ENCODE results near the gene DKKL1. TPM values are rescaled to one million over a fixed set of nuclear protein-coding genes. Genes with fewer than 3 reads are reported as not detected.
A peak's percentile ranks its signal among the peaks of the same experiment; 100 is the strongest.

Gene DKKL1
- total RNA-seq, 2 donors from 2014 or later, result not detected

- peak in 1 of 2 donors; percentile 64 for DNase-seq (ENCODE audit: low spot score in 2 of 2)
- peaks cover 0 to 8% of the 10 kb centered on the region in 2 donors for H3K36me3 Mint-ChIP-seq
- H3K27ac Mint-ChIP-seq, result no peak overlapping the region
- peak in 1 of 2 donors; percentile 63 for ATAC-seq
- H3K9me3 Mint-ChIP-seq, result no peaks in the 10 kb centered on the region
Measured at GRCh38 chr19:49421039-49421877, 57.6 kb downstream of the DKKL1 start.

- Mint-ChIP-seq H3K9me3 (no peaks in the 10 kb centered on the region), H3K27ac (no peak overlapping the region), H3K36me3 (peaks cover 0 to 13% of the 10 kb centered on the region in 2 donors)
- ATAC-seq (no peak), DNase-seq (ENCODE audit: low spot score in 2 of 2) (no peak)
Measured at GRCh38 chr19:49421878-49422202, 58.2 kb downstream of the DKKL1 start.

GRCh38 chr19:49422407-49423070, 58.9 kb downstream of the DKKL1 start:
- DNase-seq (ENCODE audit: low spot score in 2 of 2) (peak in 1 of 2 donors; percentile 78), ATAC-seq (peak; percentile 72)
- Mint-ChIP-seq H3K9me3 (no peaks in the 10 kb centered on the region), H3K36me3 (peaks cover 0 to 18% of the 10 kb centered on the region in 2 donors), H3K27ac (no peak overlapping the region)

- Mint-ChIP-seq H3K36me3 (peaks cover 0 to 18% of the 10 kb centered on the region in 2 donors), H3K27ac (peak within 1 kb of the TSS in 1 of 2 donors; percentile 9), H3K9me3 (no peaks in the 10 kb centered on the region)
- no peak for DNase-seq (ENCODE audit: low spot score in 2 of 2)
- no peak for ATAC-seq
Measured at GRCh38 chr19:49423071-49423984, 59.7 kb downstream of the DKKL1 start, which contains the start of gene PTH2. TSS of gene PTH2 (minus strand) at chr19:49423441. CDS start at chr19:49423339, 102 bp downstream.

GRCh38 chr19:49423985-49424303, 60.3 kb downstream of the DKKL1 start:
- Mint-ChIP-seq H3K36me3 (peaks cover 0 to 18% of the 10 kb centered on the region in 2 donors), H3K27ac (peak overlapping the region in 1 of 2 donors; percentile 9), H3K9me3 (no peaks in the 10 kb centered on the region)
- no peak for DNase-seq (ENCODE audit: low spot score in 2 of 2)
- peak; percentile 30 to 70 for ATAC-seq

Other genes with a start within 250 kb of the DKKL1 start
- 10 to 100 TPM in 1 of 2 donors, 1 to 10 TPM in 1; 1.9 to 12.4 TPM for gene LIN7B, start 249.5 kb upstream of the DKKL1 start, total RNA-seq
- 1 to 10 TPM; 1.1 TPM for gene C19orf73, start 244.7 kb upstream of the DKKL1 start, total RNA-seq
- 10 to 100 TPM; 10.3 to 11.3 TPM for gene PPFIA3, start 244.3 kb upstream of the DKKL1 start, total RNA-seq
- not detected for gene HRC, start 208.5 kb upstream of the DKKL1 start, total RNA-seq
- under 1 TPM; 0.23 to 0.58 TPM for gene TRPM4, start 206.1 kb upstream of the DKKL1 start, total RNA-seq
- gene SLC6A16, start 38.7 kb upstream of the DKKL1 start, total RNA-seq, result 1 to 10 TPM; 1.0 to 2.3 TPM
- 100 to 1,000 TPM; 166 to 194 TPM for gene CD37, start 28.5 kb upstream of the DKKL1 start, total RNA-seq
- under 1 TPM in 1 of 2 donors, not detected in 1; 0.32 TPM for gene TEAD2, start 1.5 kb upstream of the DKKL1 start, total RNA-seq
- gene KASH5, start 24.4 kb downstream of the DKKL1 start, total RNA-seq, result 1 to 10 TPM in 1 of 2 donors, under 1 TPM in 1; 0.95 to 1.7 TPM
- not detected for gene PTH2, start 59.6 kb downstream of the DKKL1 start, total RNA-seq
- gene GFY, start 61.5 kb downstream of the DKKL1 start, total RNA-seq, result not detected
- gene SLC17A7, start 77.7 kb downstream of the DKKL1 start, total RNA-seq, result under 1 TPM; 0.20 to 0.33 TPM
- gene PIH1D1, start 87.9 kb downstream of the DKKL1 start, total RNA-seq, result 100 to 1,000 TPM in 1 of 2 donors, 10 to 100 TPM in 1; 92.9 to 184 TPM
- 10 to 100 TPM; 22.6 to 34.0 TPM for gene ALDH16A1, start 89.3 kb downstream of the DKKL1 start, total RNA-seq
- 10 to 100 TPM; 49.1 to 64.4 TPM for gene FLT3LG, start 110.3 kb downstream of the DKKL1 start, total RNA-seq
- 1,000 to 10,000 TPM; 4,147 to 5,288 TPM for gene RPL13A, start 123.7 kb downstream of the DKKL1 start, total RNA-seq
- 1,000 to 10,000 TPM; 2,570 to 2,967 TPM for gene RPS11, start 132.6 kb downstream of the DKKL1 start, total RNA-seq
- 10 to 100 TPM; 17.5 to 18.1 TPM for gene FCGRT, start 148.8 kb downstream of the DKKL1 start, total RNA-seq
- 10 to 100 TPM in 1 of 2 donors, 1 to 10 TPM in 1; 5.4 to 13.0 TPM for gene RCN3, start 164.1 kb downstream of the DKKL1 start, total RNA-seq
- gene NOSIP, start 216.7 kb downstream of the DKKL1 start, total RNA-seq, result 10 to 100 TPM; 90.7 to 96.1 TPM
- 10 to 100 TPM in 1 of 2 donors, 1 to 10 TPM in 1; 2.3 to 10.8 TPM for gene PRRG2, start 217.4 kb downstream of the DKKL1 start, total RNA-seq
- 10 to 100 TPM; 28.9 to 32.9 TPM for gene PRR12, start 227.3 kb downstream of the DKKL1 start, total RNA-seq

Data from activated naive CD4-positive, alpha-beta T cell treated with anti-CD3 and anti-CD28 coated beads, Interleukin-2, amount 50 U/mL, for 72 hours (primary cell).